GM19328 (cell line): ENCODE results near the gene MYOM3.

Experiments used
- ATAC-seq: cut with Tn5 transposase; IDR thresholded peaks from one replicate; pipeline ENCODE4 v1.9.1; 2021; ENCODE audit warnings: mild to moderate bottlenecking, moderate library complexity; ENCODE audit not compliant: unreplicated experiment

Gene MYOM3

GRCh38 chr1:24117722-24118409, 5.9 kb upstream of the MYOM3 start:
- ATAC-seq = no peak

DNA sequence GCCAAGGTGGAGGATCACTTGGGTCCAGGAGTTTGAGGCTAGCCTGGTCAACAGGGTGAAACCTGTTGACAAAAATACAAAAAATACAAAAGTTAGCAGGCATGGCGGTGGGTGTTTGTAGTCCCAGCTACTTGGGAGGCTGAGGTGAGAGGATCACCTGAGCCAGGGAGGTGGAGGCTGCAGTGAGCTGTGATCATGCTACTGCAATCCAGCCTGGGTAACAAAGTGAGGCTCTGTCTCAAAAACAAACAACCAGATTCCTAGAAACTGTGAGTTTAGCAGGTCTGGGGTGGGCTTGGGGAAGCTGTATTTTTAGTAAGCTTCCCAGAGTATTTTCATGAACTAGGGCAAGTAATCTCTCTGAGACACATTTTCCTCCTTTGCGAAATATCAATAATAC, 5.2 kb upstream of the MYOM3 start:
- ATAC-seq = no peak

- no peak for ATAC-seq
Measured at GRCh38 chr1:24114753-24115152, 2.8 kb upstream of the MYOM3 start.

- ATAC-seq = no peak
Measured at GRCh38 chr1:24113641-24114033, 1.7 kb upstream of the MYOM3 start.

DNA sequence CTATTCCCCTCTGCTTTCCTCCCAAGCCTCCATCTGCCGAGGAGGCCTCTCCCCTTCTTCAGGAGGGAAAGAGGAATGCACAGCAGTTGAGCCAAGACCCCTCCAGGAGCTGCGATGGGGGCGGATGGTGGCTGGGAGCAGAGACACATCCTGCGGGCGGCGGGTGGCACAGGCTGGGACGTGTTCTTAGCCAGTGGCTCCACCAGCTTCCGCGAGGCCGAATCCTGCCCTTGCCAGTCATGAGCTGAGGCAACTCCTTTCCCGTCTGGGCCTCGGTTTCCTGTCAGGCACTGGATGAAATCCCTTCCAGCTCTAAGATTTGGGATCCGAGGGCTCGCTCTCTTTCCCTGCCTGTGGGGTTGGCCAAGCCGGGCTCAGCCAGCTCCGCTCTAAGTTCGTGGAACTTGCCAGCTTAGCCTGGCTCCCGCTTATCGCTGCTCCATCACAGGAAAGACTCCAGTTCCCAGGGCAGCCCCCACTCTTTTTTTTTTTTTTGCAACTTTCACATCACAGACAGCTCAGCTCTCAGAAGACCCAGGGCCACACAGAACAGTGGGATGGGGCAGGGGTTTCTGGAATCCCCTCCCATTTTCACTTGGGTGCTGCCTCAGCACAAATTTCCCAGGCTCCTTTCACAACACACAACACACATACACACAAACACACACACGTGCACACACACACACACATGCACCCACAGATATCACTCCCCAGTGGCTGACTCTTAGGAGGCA, 506 bp downstream of the MYOM3 start:
- ATAC-seq = no peak

GRCh38 chr1:24110642-24111261, 1.2 kb downstream of the MYOM3 start:
- ATAC-seq = no peak

DNA sequence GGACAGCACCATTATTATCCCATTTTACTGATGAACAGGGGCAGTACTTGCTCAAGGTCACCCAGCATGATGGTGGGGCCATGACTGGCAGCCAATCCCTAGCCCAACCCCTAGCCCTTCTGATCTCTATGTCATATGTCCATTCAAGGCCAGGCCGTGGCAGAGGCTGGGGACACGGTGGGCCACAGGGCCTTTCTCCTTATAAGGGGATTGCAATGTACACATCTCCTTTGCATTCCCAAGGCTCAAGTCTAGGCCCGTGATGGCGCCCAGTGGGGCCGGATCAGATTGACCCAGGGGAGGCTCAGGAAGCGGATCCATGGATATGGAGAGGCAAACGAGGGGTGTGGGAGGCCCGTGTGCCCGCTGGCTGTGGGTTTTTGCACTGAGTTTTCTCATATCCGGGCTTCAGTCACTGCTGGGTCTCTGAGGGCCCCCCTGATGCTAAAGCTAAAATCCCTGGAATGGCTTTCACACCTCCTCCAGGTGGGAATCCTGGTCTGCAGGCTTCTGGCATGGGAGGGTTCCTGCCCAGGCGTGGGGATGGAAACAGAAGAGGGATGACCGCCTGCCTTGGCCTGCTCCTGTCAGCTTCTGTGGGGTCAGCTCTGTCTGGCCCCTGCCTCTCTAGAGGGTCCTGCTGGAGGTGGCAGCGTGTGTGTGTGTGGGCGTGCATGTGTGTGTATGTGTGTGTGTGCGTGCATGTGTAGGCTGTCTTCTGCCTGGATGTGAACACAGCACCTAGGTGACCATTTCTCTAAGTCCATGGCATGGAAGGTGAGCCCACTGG, 2.1 kb downstream of the MYOM3 start:
- ATAC-seq = no peak

DNA sequence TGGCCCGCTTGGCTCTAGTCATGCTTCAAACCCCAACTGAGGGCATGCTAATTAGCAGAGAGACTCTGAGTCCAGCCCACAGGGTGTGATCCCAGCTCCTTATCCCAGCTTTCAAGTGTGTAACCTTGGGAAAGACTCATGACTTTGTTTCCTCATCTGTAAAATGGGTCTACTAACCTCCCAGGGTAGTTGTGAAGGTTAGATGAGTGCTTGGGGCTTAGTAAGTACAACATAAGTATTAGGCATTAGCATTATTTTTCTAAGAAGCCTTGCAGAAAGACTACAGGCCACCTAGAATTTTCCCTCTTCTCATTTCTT, 2.8 kb downstream of the MYOM3 start:
- ATAC-seq = no peak

DNA sequence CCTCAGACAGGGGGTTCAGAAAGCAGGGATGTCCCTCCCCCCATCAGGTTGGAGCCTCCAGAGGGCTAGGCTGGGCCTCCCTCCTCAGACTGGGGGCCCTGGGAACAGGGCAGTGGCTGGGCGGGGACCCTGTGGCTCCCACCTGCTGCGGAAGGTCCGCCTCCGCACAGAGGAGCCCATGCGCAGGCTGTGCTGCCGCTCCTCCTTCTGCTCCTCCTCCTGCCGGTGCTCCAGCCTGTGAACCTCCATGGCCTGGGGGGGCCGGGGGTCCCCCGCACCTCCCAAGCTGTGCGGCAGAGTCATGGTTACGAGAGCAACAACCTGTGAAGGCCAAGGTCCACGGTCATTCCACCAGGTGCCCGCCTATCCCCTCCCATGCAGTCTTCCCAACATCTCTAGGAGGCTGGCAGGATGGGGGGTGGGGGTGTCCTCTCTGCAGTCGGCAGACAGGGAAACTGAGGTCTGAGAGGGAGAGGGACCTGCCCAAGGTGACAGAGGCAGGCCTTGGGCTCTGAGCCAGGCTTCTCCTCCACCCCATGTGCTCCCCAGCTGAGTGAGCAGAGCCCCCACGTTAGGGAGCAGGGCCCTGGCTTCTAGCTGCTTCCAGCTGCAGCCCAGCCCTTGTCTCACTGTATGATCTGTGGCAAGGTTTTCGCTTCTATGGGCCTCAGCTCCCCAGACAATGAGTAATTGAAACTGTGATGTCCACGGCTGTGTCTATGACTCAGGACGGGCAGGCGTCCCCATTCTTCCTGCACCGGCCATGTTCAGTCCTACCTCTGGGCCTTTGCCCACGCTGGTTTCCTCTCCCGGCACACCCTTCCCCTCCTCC, 3.4 kb downstream of the MYOM3 start:
- no peak for ATAC-seq

DNA sequence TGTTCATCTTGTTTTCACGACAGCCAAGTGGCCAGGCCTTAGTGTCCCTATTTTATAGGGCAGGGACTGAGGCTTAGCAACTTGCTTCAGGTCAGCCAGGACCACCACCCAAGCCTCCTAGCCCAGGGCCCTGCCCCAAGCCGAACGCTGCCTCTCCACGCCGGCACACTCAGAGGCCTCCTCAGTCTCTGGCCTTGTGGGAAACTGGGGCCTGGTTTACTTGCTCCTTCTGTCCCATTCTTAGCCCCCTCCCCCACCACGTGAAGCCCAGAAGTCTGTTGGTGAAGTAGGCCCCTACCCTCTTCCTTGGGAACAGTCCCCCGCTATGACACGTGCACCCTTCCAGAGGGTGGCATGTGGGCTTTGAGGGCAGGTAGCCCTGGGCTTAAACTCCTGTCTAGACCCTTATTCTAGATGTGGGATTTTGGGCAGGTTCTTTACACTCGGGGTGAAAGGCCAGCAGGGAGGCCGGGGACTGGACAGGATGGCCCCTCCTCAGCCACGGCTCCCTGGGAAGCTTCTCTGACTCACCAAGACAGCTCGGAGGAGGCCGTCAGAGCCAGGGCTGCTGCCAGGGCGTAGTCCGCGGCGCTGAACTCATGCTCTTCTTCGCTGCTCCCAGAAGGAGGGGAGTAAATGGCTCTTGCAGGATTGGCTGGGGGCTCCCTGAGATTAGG, 4.3 kb downstream of the MYOM3 start:
- no peak for ATAC-seq

DNA sequence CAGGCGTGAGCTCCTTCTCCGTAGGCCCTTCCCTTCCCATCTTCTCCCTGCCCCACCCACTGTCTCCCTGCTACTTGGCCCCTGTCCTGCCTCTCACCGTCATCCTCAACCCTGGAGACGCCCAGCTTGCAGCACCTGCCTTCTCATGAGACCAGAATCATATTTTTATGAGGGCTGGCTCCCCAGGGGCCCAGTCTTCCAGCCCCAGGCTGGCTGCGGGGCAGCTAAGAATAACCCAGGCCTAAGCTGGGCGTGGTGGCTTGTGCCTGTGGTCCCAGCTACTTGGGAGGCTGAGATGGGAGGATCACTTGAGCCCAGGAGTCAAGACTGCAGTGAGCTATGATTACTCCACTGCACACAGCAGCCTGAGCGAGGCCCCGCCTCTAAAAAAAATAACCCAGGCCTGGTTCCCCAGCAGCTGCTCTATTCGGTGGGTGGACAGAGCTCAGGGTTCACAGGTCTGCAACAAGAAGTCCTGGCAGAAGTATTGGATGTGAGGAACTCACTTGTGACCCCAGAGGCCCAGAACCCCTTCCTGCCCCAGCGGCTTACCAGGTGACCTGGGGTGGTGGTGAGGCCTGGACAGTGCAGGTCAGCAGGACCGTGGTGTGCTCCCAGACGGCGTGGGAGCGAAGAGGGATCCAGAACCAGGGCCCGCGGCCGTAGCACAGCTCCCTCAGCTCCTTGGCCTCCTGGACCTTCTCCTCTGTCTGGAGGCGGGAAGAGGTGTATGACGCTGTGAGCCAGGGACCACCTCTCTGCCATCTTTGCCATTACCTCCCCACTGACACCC, 6.4 kb downstream of the MYOM3 start:
- ATAC-seq = no peak

DNA sequence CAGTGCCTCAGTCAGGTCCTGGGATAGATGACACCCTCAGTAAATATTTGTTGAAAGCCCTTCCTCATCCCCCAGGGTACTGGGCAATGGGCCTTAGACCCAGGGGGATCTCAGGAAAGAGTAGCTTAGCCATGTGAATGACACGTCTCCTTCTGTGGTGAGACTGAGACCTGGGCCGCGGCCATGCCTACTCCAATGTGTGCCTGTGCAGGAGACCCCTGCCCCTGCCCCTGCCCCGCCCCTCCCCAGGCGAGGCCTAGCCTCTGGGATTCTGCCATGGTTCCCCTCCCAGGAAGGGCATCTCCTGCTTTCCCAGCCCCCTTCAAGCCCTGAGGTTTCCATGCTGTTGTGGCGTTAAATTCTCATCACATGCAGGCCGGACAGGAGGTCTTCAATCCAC, 7.1 kb downstream of the MYOM3 start:
- no peak for ATAC-seq

DNA sequence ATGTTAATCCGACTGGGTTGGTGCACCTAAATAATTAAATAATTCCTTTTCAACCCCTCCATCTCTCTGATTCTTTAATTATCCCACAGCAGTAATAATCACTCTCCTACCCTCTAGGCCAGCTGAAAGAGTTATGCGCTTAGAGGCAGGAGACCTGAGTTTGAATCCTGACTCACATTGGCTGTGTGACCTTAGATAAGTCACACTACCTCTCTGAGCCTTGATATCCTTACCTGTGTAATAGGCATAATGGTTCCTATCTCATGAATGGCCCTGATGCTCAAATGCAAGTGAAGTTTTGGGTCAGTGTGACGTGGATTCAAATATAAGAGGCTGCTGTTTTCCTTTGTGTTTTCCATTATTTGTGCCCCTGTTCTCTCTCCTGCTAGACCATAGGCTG, 8.1 kb downstream of the MYOM3 start:
- ATAC-seq = no peak

- no peak for ATAC-seq
Measured at GRCh38 chr1:24103408-24103807, 8.5 kb downstream of the MYOM3 start.

DNA sequence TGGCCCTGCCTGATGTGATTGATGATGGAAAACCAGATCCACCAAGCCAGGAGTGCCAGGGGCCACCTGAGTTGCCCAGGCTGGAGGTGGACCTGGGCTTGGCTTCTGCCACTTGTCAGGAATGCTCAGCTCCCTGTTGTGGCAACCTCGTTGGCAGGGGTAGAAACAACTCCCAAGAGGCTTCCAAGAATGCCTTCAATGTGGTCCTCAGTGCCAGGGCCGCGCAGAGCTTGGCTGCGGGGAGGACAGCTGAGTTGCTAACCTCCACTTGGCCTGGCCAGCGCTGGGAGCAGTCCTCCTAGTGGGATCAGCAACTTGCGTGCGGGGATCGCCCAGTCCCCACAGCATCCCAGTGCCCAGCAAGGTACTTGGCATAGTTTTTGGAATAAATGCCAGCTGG, 9.0 kb downstream of the MYOM3 start:
- ATAC-seq = no peak

DNA sequence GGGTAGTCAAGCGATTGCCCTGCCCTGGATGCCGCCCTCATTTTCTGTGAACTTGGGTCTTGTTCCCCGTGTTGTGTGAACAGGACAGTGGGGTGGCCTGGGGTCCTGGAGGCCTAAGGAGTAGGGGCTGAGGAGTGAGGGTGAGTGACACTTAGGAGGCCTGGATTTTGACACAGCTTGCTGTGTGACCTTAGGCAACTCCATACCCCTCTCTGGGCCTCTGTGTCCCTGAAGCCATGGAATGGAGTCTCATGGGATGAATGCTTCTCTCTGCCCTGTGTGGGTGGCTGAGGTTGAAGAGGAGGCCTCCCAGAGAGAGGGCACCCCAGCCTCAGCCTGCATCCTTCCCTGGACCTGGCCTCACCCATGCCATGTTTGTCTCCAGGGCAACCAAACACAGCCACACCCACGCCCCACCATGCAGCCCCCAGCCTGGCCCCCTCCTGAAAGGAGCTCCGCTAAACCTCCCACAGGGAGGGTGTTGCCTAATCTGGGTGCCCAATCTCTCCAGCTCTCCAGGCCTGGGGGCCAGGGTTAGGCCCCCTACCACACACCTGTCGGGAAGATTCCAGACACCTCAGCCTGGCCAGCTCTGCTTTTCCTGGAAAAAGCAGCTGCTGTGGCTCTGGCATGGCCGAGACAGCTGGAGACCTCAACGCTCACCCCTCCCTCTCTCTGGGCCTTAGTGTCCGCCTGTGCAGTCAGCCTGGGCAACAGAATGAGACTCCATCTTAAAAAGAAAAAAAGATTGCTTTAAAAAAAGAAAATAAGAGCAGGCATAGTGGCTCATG, 9.9 kb downstream of the MYOM3 start:
- no peak for ATAC-seq

GRCh38 chr1:24100945-24101737, 10.8 kb downstream of the MYOM3 start:
- no peak for ATAC-seq
